GM21737 (cell line): ENCODE measurements around the gene HDAC5.
"Not testable (repeated sequence)": the region's sequence is repeated elsewhere in the genome, so short reads cannot be mapped to it uniquely, and the experiment has no call there.

Source experiments
- ATAC-seq: cut with Tn5 transposase; IDR thresholded peaks from one replicate; pipeline ENCODE4 v1.9.1; 2021; ENCODE audit warnings: mild to moderate bottlenecking, moderate library complexity; ENCODE audit not compliant: unreplicated experiment

Gene HDAC5

DNA sequence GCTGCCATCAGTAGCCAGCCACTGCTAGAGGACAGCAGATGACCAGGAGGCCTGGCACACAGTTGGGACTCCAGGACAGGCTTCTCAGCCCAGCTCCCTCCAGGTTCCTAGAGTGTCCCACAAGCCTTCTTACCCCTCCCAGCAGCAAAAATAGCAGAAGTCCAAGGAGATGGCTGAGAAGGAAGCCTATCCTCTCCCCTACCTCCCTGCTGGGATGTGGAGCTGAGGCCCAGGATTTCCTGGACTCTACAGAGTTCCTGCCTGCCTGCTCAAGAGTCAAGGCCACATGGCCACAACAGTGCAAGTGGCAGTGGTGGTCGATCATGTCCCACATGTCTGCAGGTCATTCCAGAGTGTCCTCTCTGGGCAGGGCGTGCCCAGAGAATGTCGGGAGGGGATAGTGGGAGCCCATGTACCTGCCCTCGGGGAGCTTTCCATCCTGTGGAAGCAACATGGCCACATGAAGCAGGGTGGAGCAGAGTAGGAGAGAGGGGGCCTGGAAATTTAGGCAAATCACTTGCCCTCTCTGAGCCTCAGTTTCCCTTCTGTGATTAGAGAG lies 10.6 kb upstream of the HDAC5 start:
- no peak for ATAC-seq

DNA sequence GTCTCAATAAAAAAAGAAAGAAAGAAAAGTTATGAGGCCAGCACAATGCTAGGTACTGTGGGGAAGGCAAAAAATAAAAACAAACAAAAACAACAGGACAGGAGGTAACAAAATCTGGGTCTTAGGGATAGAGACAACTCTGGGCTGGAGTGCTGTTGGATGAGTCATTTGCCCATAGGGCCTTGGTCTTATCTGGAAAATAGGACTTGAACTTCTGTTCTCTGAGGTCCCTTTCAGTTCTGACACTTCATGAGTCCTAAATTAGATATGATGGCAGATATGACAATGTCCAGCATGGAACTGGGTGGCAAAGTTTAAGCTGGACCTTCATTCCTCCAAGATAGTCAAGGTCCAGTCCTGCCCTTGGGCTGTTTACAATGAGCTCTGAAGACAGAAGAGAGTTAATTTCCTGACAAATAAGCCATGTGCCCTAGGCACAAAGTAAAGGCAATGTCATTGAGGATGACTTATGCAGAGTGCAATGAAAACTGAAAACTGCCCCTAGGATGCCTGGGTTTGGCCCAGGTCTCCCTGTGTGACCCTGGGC lies 8.9 kb upstream of the HDAC5 start:
- no peak for ATAC-seq

DNA sequence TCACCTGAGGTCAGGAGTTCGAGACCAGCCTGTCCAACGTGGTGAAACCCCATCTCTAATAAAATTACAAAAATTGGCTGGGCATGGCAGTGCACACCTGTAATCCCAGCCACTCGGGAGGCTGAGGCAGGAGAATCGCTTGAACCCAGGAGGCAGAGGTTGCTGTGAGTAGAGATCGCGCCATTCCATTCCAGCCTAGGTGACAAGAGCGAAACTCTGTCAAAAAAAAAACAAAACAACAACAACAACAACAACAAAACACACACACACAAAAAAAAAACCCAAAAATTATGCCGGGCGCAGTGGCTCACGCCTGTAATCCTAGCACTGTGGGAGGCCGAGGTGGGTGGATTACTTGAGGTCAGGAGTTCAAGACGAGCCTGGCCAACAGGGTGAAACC lies 7.9 kb upstream of the HDAC5 start:
- ATAC-seq, result not testable (repeated sequence)

DNA sequence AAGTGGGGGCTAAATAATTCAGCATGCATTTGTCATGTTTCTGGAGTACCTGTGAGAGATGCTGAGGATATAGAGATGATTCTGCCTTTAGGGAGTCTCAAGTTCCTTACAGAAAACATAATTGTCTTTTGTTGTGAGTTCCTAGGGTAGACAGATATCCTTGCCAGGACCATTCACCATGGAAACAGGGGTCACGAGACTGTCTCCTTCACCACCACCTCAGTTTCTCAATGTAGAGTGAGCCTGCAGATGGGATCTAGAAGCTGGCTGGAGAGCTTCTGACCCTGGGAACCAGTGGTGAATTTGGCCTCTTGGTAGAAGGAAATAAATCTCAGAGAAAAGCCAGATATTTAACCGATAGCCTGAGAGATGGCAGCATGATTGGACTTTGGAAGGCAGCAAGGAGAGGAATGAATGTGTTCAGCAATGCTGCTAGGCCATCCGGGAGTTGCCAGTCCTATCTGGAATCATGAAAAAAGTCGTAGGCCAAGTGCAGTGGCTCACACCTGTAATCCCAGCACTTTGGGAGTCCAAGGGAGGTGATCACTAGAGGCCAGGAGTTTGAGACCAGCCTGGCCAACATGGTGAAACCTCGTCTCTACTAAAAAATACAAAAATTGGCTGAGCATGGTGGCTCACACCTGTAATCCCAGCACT lies 7.4 kb upstream of the HDAC5 start:
- ATAC-seq, result no peak

DNA sequence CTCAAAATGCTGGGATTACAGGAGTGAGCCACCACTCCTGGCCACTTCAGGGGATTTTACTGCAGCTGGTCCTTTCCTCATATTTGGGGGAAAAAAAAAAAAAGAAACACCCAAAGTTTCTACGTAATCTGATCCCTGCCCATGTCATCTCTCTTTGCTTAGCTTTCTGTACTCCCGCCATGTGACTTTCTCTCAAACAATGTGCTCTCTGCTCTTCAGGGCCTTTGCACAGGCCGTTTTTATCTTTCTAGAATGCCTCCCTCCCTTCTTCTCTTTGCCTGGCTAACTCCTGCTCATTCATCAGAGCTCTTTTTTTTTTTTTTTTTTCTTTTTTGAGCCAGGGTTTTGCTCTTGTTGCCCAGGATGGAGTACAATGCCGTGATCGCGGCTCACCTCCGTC lies 4.9 kb upstream of the HDAC5 start:
- ATAC-seq, result no peak

DNA sequence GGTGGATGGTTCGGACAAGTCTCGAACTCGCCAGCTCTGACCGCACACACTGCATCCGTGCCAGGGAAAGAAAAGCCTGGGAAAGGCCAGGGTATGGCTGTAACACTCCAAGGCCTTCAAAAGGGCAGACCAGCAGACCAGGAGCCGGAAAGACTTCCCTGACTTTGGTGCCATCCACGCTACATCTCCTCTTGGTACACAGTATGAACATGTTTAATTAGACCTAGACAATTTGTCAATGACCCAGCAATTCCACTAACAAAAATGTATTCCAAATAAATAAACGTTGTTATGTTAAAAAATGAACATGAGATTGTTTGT lies 637 bp upstream of the HDAC5 start:
- ATAC-seq, result no peak

DNA sequence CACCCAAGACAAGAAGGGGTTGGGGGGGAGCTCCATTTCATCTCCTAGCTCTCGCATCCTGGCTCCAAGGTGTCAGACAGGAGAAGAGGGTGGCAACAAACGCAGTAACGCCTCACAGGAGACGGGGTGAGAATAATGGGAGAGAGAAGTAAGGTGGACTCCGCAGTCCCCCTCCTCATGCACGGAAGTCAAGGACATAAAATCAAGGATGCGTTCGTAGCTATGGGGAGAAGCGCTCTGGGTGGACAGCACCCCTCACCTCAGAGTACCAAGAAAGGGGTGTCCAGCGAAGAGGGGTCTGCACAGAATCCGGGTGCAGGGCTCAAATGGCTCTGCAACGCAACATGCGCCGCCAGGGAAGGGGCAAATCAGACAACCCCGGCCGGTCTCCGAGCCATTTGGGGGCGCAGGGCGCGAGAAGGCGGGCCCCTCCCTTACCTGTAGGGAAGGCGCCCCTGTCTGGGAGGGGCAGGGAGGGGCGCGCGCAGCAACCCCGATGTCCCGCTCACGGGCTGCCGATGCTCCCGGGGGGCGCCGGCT lies 555 bp downstream of the HDAC5 start:
- ATAC-seq, result peak; percentile 27

DNA sequence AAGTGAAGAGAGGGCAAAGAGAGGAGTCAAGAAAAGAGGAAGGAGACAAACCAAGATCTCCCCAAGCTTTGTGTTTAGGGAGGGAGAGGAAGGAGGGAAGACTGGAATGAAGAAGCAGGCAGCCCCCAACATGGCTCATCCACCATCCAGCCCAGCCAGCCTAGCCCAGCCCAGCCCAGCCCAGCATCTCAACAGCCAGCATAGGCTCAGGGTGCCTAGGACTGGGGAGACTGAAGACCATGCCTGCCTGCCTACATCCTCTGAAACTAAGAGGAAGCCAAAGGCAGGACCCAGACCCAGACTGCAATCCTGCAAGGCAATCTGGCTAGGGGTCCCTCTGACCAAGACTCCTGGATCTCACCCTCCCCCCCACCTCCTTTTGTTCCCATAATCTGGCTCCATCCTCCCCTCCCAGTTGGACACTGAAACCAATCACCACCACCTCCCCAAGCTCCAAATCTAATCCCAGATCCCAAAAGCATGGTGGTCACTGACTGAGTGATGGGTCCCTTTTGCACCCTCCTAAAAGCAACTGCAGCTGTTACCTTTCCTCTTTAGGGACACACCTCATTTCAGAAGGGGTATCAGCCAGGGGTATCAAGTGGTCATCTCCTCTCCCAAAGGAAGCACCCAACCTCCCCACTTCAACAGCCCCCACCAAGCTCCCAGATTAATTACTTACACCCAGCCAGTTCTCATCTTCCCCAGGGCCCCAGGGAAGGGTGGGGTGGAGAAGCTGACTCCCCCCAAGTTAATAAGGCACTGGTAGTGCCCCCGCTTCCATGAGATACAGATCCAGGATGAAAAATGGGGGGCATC lies 1.2 kb downstream of the HDAC5 start:
- no peak for ATAC-seq

DNA sequence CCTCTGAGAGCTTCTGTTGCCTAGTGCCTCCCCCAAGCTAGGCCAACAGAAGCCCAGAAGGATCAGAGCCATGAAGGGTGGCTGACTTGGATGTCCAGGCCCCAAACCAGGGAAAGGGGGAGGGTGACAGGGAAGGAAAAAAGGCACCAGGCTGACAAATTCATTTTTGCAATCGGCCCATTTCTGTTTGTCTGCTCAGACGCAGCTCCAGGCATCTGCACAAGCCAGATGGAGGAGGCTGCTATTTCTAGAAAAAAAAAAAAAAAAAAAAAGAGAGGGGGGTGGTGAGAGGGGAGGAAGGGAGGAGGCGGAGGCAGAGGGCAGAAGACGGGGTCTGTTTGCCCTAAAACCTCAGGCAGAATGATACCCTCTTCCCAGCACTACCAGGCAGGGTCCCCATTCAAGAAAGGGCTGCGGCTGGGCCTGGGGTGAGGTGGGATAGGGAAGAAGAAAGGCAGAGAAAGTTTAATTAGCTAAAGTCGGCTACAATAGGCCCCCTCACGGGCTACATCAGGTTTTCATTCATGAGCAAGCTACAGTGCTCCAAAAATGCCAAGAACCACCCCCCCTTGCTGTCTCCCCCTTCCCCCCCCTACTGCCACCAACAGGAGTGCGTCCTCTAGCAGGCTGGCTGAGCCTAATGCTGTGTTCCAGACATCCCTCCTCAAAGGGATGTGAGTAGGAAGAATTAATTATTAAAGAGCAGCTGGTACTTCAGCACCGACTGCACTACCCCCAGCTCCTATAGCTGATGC lies 2.4 kb downstream of the HDAC5 start:
- ATAC-seq, result no peak

DNA sequence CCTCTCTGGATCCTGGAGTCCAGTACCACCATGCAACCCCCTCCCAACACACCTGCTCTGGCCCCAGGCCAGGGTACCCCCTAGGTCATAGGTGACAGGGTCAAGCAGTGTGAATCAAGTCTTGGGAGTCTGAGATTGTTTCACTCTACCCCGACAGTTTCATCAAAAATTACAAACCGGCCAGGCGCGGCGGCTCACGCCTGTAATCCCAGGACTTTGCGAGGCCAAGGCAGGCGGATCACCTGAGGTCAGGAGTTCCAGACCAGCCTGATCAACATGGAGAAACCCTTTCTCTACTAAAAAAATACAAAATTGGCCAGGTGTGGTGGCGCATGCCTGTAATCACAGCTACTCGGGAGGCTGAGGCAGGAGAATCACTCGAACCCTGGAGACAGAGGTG lies 3.2 kb downstream of the HDAC5 start:
- not testable (repeated sequence) for ATAC-seq

DNA sequence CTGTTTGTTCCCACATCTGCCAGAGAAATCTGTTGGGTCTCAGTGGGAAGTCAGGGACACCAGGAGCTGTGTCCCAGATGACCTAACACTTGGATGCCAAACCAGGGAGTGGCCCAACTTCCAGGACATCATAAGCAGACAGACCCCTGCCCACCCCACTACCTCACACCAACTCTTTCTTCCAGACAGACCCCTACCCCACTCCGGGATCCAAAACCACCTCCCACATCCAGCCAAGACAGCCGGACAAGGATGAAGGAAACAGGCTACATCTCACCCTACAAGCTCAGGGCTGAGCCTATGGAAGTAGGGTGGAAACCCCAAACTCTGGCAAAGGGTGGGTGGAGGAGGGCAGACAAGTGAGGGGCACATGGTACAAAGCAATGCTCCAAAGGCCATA lies 3.6 kb downstream of the HDAC5 start:
- no peak for ATAC-seq

DNA sequence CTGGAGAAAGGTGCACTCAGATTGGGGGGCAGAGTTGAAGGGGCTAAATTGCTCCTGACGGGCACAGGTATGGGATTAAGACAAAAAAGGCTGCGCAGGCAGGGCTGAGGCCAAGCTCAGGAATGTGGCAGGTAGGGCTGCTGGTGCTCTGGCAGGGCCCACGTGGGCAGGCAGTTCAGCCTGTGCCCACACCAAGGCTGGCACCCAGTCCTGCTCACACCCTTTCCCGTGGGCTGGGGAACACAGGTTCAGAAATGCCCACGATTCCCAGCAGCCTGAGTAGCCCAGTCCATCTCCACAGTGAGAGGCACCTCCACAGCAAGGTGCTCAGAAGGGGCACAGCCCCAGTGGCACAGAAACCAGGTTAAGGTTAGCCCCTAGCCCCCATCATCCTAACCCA lies 4.4 kb downstream of the HDAC5 start:
- ATAC-seq, result no peak

DNA sequence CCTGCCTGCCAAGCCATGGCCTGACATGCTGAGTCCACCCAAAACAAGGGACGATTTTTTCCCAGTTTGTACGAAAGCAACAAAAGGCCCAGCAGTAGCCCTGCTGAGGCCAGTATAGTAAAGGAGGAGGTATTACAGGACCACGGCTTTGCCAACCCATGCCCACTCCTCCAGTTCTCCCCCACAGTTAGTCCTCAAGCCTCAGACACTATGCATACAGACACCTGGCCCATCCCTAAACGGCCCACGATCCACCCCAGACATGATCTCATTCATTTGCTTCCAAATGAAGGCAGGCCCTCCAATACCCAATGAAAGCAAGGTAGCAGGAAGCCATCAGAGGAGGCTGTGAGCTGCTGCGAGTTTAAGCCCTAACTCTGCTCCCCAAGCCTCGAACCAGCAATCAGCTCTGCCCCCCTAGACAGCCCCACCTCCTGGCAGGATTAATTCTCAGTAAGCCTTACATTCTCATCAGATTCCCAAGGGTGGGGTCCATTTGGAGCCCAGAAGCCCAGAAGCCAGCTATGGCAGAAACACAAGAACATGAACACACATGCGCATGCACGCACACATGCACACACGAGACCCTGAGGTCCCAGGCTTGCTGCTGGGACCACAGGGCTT lies 4.9 kb downstream of the HDAC5 start:
- no peak for ATAC-seq

DNA sequence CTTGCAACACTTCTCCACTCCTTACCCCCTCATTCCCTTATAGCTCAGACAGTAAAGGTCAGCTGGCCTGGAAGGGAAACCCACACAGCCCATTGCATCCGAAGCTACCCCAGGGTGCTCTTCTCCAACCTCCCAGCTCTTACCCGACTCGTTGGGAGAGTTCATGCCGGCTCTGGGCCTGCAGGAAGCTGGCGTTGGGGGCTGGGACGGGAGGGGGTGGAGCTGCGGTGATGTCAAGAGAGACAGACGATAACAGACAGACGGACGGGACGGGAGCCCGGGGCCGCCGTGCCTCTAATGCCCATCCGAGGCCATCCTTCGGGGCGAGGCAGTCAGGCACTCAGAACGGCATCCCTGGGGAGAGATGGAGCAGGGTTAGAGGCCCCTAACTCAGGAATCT lies 6.1 kb downstream of the HDAC5 start:
- ATAC-seq, result no peak

DNA sequence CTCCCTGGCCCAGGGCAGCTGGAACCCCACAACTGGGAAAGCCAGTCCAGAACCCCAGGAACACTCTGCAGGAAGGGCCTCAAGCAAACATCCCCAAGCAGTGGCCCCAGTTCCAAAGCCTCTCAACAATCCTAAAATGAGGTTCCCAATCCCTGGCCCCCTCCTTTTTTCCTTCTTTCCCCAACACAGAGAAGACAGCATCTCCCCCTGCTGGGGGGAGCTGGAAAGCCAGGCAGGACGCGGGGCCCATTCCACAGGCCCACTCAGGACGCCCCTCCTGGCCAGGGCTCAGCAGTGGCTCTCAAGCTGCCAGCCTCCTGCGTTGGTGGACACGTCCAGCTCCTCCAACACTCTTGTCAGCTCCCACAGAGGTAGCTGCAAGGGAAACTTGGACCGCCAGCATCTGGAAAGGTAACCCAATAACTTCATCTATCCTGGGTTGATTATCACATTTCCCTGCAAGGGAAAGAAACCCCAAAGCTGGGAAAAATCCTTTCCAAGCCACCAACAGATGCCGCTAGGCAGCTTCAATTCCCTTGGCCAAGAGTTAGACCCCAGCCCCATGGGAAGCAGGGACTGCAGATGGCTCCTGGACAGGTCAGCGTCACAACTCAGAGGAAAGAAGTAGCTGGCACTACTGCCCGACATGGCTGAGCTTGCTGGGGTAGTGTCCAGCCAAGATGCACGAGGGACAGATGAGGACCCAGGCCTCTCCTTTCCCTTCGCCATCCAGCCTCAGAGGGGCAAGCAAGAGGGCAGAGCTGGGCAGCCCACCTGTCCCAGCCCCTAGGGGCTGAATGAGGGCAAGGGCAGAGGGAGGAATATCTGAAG lies 7.6 kb downstream of the HDAC5 start:
- ATAC-seq, result no peak

DNA sequence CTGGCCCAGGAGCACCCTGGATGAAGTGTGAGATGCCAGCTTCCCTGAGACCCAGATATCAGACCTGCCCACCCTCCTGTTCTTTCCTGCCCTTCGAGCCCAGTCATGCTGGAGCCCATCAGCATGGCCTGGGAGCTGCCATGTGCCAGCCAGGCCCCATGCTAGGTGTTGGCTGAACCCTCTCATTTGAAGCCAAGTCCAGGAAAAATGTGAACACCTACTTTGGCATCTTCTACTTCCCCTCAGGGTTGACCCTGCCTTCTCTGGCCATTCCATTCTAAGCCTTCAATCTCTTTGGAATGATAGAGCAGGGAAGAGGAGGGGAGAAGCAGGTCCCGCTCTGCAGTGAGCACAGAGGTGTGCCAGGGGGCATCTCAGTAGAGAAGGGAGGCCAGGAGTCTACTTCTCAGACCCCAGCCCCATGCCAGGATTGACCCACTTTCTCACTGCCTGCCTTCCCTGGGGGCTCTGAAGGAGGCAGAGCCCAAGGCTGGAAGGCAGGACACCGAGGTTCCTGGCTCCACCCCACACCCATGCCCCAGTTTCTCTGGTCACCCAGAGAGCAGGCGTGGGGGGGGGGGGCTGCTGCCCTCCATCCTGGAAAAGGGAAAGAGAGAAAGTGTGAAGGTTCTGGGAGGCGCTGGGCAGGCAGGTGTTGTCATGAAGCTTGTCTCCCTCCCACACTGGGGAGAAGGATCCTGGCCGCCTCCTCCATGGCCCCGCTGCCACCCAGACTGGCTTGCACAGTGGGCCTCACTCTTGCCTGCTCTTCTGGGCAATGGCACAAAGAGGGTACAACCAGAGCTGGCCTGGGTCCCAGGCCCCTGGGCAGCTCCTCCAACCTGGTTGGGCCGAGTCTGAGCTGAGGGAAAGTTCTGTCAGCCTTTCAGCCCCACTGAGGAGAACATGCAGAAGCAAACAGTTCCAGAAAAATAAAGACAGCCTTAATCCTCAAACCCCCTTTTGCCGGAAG lies 9.3 kb downstream of the HDAC5 start:
- no peak for ATAC-seq

DNA sequence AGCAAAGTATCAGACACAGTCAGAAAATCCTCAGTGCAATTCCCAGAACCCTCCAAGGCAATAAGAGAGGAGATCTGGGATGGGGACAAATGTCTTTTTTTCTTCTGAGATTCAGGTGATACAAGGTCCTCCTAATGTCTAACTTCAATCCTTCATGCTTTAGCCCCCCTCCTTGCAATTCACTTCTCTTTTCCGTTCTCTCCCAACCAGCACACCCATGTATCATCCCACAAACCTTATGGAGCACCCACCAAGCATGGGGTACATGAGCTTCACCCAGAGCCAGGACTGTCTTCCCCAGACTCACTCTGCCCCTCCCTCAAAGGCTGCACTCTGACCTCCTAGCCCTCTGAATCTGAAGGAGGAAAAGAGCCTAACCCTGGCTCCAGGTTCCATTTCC lies 10.1 kb downstream of the HDAC5 start:
- no peak for ATAC-seq
